ENCODE data around the gene ADRA2A. TPM values are rescaled to one million over a fixed set of nuclear protein-coding genes. Genes with fewer than 3 reads are reported as not detected.

The ADRA2A gene
- total RNA-seq, 1 donor from 2014 or later: 0.07 TPM

DNA sequence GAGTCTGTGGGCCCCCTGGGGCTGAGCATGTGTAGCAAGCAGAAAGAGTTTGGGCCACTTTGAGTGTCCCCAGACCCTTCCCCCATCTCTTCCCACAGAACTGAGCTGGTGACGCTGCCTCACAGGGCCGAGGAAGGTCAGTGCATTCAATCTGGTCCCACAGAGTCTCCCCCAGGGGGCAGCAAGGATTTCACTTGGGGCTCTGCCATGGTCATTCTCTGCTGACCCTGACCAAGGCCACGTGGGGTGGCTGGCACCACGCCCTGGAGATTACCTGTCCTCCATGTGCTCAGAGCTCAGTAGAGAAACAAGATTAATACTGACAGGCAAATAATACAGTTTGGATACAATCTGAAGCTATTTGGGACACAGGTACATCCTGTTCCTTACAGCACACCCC lies 30.2 kb downstream of the ADRA2A start:
- Mint-ChIP-seq H3K27ac (ENCODE audit: unreplicated experiment) (no peak overlapping the region), H3K4me1 (ENCODE audit: low read depth) (no peaks in the 10 kb centered on the region), H3K27me3 (ENCODE audit: low read depth) (peaks cover 21% of the 10 kb centered on the region), H3K36me3 (ENCODE audit: low read depth) (no peaks in the 10 kb centered on the region), H3K9me3 (ENCODE audit: low read depth) (no peaks in the 10 kb centered on the region), H3K4me3 (ENCODE audit: unreplicated experiment) (no peak overlapping the region)
- TF ChIP-seq, protein P1, sequence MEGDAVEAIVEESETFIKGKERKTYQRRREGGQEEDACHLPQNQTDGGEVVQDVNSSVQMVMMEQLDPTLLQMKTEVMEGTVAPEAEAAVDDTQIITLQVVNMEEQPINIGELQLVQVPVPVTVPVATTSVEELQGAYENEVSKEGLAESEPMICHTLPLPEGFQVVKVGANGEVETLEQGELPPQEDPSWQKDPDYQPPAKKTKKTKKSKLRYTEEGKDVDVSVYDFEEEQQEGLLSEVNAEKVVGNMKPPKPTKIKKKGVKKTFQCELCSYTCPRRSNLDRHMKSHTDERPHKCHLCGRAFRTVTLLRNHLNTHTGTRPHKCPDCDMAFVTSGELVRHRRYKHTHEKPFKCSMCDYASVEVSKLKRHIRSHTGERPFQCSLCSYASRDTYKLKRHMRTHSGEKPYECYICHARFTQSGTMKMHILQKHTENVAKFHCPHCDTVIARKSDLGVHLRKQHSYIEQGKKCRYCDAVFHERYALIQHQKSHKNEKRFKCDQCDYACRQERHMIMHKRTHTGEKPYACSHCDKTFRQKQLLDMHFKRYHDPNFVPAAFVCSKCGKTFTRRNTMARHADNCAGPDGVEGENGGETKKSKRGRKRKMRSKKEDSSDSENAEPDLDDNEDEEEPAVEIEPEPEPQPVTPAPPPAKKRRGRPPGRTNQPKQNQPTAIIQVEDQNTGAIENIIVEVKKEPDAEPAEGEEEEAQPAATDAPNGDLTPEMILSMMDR (IDR thresholded peaks at IDR 0.05): no peak
- no peak for DNase-seq (ENCODE audit: low spot score)

- Mint-ChIP-seq H3K9me3 (ENCODE audit: low read depth) (no peaks in the 10 kb centered on the region), H3K4me1 (ENCODE audit: low read depth) (no peaks in the 10 kb centered on the region)
- TF ChIP-seq, protein P1 (IDR thresholded peaks at IDR 0.05): no peak
Measured at GRCh38 chr10:111107846-111108245, 31.0 kb downstream of the ADRA2A start.

DNA sequence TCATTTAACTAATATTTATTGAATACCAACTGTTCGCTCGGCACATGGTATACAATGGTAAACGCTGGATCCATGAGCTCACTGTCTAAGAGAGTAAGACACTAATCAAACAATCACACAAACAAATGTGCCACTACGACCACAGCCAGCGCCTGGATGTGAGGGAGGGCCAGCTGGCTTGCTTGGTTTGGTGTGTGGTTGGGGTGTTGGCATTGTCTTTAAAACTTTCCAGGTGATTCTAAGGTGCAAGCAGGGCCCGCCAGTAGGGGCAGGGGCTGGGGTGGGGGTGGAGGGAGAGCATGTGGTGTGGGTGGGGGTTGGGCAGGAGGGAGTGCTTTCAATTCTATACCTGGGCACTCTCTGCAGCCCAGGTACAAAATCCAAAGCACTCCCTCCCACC lies 31.6 kb downstream of the ADRA2A start:
- Mint-ChIP-seq H3K27ac (ENCODE audit: unreplicated experiment) (no peak overlapping the region), H3K4me3 (ENCODE audit: unreplicated experiment) (no peak overlapping the region), H3K9me3 (ENCODE audit: low read depth) (no peaks in the 10 kb centered on the region), H3K36me3 (ENCODE audit: low read depth) (no peaks in the 10 kb centered on the region), H3K27me3 (ENCODE audit: low read depth) (peaks cover 14% of the 10 kb centered on the region), H3K4me1 (ENCODE audit: low read depth) (no peaks in the 10 kb centered on the region)
- TF ChIP-seq, protein P1 (IDR thresholded peaks at IDR 0.05): no peak
- no peak for DNase-seq (ENCODE audit: low spot score)

More at GRCh38 chr10:111107846-111108245, 31.0 kb downstream of the ADRA2A start:
- H3K36me3 Mint-ChIP-seq (ENCODE audit: low read depth): no peaks in the 10 kb centered on the region
- DNase-seq (ENCODE audit: low spot score): no peak
- H3K4me3 Mint-ChIP-seq (ENCODE audit: unreplicated experiment): no peak overlapping the region
- no peak overlapping the region for H3K27ac Mint-ChIP-seq (ENCODE audit: unreplicated experiment)
- peaks cover 19% of the 10 kb centered on the region for H3K27me3 Mint-ChIP-seq (ENCODE audit: low read depth)

- H3K4me1 Mint-ChIP-seq (ENCODE audit: low read depth): no peaks in the 10 kb centered on the region
- H3K9me3 Mint-ChIP-seq (ENCODE audit: low read depth): no peaks in the 10 kb centered on the region
- H3K36me3 Mint-ChIP-seq (ENCODE audit: low read depth): no peaks in the 10 kb centered on the region
- no peak for DNase-seq (ENCODE audit: low spot score)
- H3K4me3 Mint-ChIP-seq (ENCODE audit: unreplicated experiment): no peak overlapping the region
- peaks cover 9% of the 10 kb centered on the region for H3K27me3 Mint-ChIP-seq (ENCODE audit: low read depth)
- TF ChIP-seq, protein P1 (IDR thresholded peaks at IDR 0.05): no peak
- no peak overlapping the region for H3K27ac Mint-ChIP-seq (ENCODE audit: unreplicated experiment)
Measured at GRCh38 chr10:111109501-111110242, 32.8 kb downstream of the ADRA2A start.

GRCh38 chr10:111110771-111111170 lies 33.9 kb downstream of the ADRA2A start:
- H3K9me3 Mint-ChIP-seq (ENCODE audit: low read depth): no peaks in the 10 kb centered on the region
- H3K4me1 Mint-ChIP-seq (ENCODE audit: low read depth): no peaks in the 10 kb centered on the region
- H3K36me3 Mint-ChIP-seq (ENCODE audit: low read depth): no peaks in the 10 kb centered on the region
- H3K27me3 Mint-ChIP-seq (ENCODE audit: low read depth): peaks cover 4% of the 10 kb centered on the region
- TF ChIP-seq, protein P1 (IDR thresholded peaks at IDR 0.05): no peak
- no peak for DNase-seq (ENCODE audit: low spot score)
- no peak overlapping the region for H3K27ac Mint-ChIP-seq (ENCODE audit: unreplicated experiment)
- H3K4me3 Mint-ChIP-seq (ENCODE audit: unreplicated experiment): no peak overlapping the region
